ENCODE measurements around the gene CD320. TPM values are rescaled to one million over a fixed set of nuclear protein-coding genes. Genes with fewer than 3 reads are reported as not detected.

The CD320 gene
- total RNA-seq, 4 donors from 2014 or later: 25.7 to 63.2 (median 47.4) TPM

DNA sequence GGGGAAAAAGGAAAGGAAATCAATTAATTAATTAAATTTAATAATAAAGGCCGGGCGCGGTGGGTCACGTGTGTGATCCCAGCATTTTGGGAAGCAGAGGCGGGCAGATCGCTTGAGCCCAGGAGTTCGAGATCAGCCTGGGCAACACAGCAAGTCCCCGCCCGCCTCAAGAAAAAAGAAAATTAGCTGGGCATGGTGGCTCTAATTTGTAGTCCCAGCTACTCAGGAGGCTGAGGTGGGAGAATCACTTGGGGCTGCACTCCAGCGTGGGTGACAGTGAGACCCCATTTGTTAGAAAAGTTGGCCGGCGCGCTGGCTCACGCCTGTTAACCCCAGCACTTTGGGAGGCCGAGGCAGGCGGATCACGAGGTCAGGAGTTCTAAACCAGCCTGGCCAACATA is 733 bp upstream of the CD320 start:
- DNase-seq (ENCODE audit: extremely low spot score): no peak
- Histone ChIP-seq H3K27me3 (no peaks in the 10 kb centered on the region), H3K36me3 (peaks cover 20 to 53% (median 41%) of the 10 kb centered on the region in 4 donors), H3K27ac (replicated peaks in 1 of 4) (peak overlapping the region; percentile 71 to 82 (median 80)), H3K4me1 (peaks cover 42 to 51% (median 46%) of the 10 kb centered on the region in 4 donors), H3K4me3 (peak overlapping the region; percentile 62 to 83 (median 68)), H3K9me3 (no peaks in the 10 kb centered on the region)
- intact Hi-C loops (cut with DNase I): no loop called here
- 65% methylated on average over 14 of the region's 17 CpGs for WGBS
- TF ChIP-seq, protein P1, sequence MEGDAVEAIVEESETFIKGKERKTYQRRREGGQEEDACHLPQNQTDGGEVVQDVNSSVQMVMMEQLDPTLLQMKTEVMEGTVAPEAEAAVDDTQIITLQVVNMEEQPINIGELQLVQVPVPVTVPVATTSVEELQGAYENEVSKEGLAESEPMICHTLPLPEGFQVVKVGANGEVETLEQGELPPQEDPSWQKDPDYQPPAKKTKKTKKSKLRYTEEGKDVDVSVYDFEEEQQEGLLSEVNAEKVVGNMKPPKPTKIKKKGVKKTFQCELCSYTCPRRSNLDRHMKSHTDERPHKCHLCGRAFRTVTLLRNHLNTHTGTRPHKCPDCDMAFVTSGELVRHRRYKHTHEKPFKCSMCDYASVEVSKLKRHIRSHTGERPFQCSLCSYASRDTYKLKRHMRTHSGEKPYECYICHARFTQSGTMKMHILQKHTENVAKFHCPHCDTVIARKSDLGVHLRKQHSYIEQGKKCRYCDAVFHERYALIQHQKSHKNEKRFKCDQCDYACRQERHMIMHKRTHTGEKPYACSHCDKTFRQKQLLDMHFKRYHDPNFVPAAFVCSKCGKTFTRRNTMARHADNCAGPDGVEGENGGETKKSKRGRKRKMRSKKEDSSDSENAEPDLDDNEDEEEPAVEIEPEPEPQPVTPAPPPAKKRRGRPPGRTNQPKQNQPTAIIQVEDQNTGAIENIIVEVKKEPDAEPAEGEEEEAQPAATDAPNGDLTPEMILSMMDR (IDR thresholded peaks at IDR 0.05): no peak
- no peak for TF ChIP-seq EP300 (IDR thresholded peaks at IDR 0.05)
- TF ChIP-seq POLR2A (IDR thresholded peaks at IDR 0.05; ENCODE audit: low read depth): no peak
- no peak for TF ChIP-seq POLR2AphosphoS5 (IDR thresholded peaks at IDR 0.05)

DNA sequence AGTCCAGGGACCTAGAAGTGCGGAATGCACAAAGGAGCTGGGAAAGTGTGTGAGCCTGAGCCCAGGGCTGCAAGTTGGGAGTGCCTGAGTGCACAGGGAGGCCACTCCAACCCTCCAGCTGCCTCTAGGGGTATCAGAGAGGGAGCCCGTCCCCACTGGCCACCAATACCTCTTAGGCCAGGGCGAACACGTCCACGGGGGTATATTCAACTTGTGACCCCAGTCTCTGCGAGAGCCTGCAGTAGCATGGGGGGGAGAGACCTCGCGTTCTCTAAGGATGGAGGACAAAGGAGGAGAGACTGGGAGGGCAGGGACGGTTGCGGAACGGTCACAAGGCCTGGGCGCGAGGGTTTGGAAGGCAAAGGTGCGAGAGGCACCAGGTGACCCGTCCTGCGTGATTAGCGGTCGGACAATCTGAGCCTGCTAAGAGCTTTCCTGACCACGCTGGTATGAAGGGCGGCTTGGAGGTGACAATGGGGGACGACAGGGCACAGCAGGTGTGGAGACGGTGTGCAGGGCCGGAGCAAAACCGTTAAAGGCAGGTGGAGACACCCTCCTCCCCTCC is 676 bp downstream of the CD320 start:
- H3K36me3 ChIP-seq: peaks cover 17 to 47% (median 37%) of the 10 kb centered on the region in 4 donors
- intact Hi-C loops (cut with DNase I): no loop called here

DNA sequence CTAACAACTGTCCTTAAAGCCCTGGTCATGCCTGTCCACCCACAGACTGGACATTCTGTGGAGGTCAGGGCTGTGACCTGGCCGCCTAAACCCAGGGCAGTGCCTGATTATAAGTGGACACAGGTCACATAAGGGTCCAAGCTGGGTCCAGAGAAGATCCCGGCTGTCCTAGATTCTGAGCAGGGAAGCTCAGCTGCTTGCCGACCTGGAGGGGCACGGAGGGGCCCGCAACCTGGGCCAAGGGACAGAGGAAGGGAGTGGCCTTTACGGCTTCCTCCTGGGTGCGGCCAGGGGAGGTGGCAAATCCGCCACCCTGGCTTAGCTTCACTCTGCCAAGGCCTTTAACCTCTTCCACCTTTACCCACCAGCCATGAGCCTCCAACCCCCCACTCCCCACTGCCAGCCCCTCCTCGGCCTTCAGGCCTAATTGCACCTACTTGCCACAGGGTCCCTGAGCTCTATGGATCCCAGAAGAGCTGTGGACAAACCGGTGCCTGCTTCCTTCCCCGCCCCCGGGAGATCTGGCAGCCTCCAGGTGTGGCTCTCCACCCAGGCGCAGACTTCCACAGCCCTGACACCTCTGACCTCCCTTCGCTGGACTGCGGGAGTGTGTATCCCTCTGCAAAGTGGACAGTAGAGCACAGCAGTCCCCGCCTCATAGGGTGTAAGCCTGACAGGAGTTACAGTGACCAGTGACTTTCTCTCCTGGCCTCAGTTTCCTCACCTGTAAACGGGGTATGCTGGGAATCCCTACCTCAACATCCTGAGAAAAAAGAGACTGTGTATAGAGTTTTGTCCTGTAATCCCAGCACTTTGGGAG is 1.7 kb downstream of the CD320 start:
- H3K4me1 ChIP-seq: peaks cover 40 to 50% (median 50%) of the 10 kb centered on the region in 4 donors
- TF ChIP-seq POLR2AphosphoS5 (IDR thresholded peaks at IDR 0.05): no peak
- TF ChIP-seq, protein P1 (IDR thresholded peaks at IDR 0.05): no peak
- TF ChIP-seq POLR2A (IDR thresholded peaks at IDR 0.05; ENCODE audit: low read depth): no peak
- TF ChIP-seq EP300 (IDR thresholded peaks at IDR 0.05): no peak
- peaks cover 18 to 47% (median 39%) of the 10 kb centered on the region in 4 donors for H3K36me3 ChIP-seq
- no peaks in the 10 kb centered on the region for H3K9me3 ChIP-seq
- WGBS: 69% methylated on average over 10 of the region's 17 CpGs
- no peaks in the 10 kb centered on the region for H3K27me3 ChIP-seq
- intact Hi-C loops (cut with DNase I): no loop called here
- DNase-seq (ENCODE audit: extremely low spot score): no peak
- H3K4me3 ChIP-seq: peak overlapping the region in 2 of 4 donors; percentile 62 to 83
- H3K27ac ChIP-seq (replicated peaks in 1 of 4): peak overlapping the region in 2 of 4 donors; percentile 34 to 82

More for the DNA sequence above, 676 bp downstream of the CD320 start:
- no peak for TF ChIP-seq POLR2AphosphoS5 (IDR thresholded peaks at IDR 0.05)
- no peak for TF ChIP-seq POLR2A (IDR thresholded peaks at IDR 0.05; ENCODE audit: low read depth)
- TF ChIP-seq, protein P1 (IDR thresholded peaks at IDR 0.05): no peak
- no peak for TF ChIP-seq EP300 (IDR thresholded peaks at IDR 0.05)
- Histone ChIP-seq H3K27me3 (no peaks in the 10 kb centered on the region), H3K27ac (replicated peaks in 1 of 4) (peak overlapping the region; percentile 71 to 82 (median 80)), H3K4me1 (peaks cover 46 to 53% (median 47%) of the 10 kb centered on the region in 4 donors), H3K9me3 (no peaks in the 10 kb centered on the region), H3K4me3 (peak overlapping the region; percentile 62 to 83 (median 68))
- WGBS: 15% methylated on average over 15 of the region's 24 CpGs
- no peak for DNase-seq (ENCODE audit: extremely low spot score)

DNA sequence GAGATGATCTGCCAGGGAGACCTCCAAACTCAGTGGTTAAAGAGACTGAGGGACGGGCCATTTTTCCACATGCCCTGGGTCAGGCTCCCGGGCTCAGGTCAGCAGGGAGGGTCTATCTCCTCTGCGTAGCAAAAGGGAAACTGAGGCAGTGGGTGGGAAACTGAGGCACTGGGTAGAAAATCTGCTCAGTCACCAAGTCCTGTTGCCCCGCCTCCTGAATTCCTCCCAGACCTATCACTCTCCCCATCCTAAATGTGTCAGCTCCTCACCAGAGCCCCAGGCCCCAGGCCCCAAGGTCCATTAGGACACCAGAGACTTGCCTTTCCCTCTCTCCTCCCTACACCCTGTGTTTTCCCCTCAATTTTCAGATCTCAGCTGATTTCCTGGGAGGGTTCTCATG is 2.4 kb downstream of the CD320 start:
- TF ChIP-seq EP300 (IDR thresholded peaks at IDR 0.05): no peak
- no peak for TF ChIP-seq POLR2A (IDR thresholded peaks at IDR 0.05; ENCODE audit: low read depth)
- TF ChIP-seq, protein P1 (IDR thresholded peaks at IDR 0.05): no peak
- no peak for TF ChIP-seq POLR2AphosphoS5 (IDR thresholded peaks at IDR 0.05)
- H3K4me3 ChIP-seq: no peak overlapping the region
- H3K27ac ChIP-seq (replicated peaks in 1 of 4): peak overlapping the region in 2 of 4 donors; percentile 34 to 82
- no peaks in the 10 kb centered on the region for H3K9me3 ChIP-seq
- 97% methylated on average over 4 of the region's 4 CpGs for WGBS
- intact Hi-C loops (cut with DNase I): no loop called here
- H3K36me3 ChIP-seq: peaks cover 14 to 40% (median 32%) of the 10 kb centered on the region in 4 donors
- H3K27me3 ChIP-seq: no peaks in the 10 kb centered on the region
- DNase-seq (ENCODE audit: extremely low spot score): no peak
- H3K4me1 ChIP-seq: peaks cover 38 to 50% (median 47%) of the 10 kb centered on the region in 4 donors
